ENCODE measurements around the gene TENM3. TPM values are rescaled to one million over a fixed set of nuclear protein-coding genes. Genes with fewer than 3 reads are reported as not detected.
A peak's percentile ranks its signal among the peaks of the same experiment; 100 is the strongest.

TENM3 gene
- total RNA-seq, 1 experiment from 2014 or later: 51.3 TPM

DNA sequence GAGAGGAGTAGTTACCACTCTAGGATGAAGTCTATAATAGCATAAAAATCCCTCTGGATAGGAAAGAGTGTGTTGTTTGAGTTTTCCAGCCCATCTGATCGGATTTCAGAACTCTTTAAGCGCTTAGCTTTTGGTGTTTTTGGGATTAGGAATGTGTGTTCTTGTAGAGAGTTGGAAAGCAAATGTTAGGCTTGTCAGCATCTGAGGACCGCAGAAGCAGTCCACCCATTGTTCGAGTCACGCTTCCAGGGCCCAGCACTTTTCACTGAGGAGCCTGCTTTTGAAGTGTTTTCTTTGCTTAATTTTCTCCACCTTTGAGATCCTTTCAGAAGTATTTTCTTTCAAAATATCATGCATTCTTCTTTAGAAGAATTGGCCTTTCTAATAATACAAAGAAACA lies 306.2 kb downstream of the TENM3 start:
- DNase-seq (ENCODE audit: low read depth): no peak
- in situ Hi-C loops (cut with HindIII; ENCODE audit: low pct_unique_long_range_greater_than_20kb, low sequenced_read_pairs): no loop called here

GRCh38 chr4:182552948-182553347 lies 309.7 kb downstream of the TENM3 start:
- in situ Hi-C loops (cut with HindIII; ENCODE audit: low pct_unique_long_range_greater_than_20kb, low sequenced_read_pairs): no loop called here

DNA sequence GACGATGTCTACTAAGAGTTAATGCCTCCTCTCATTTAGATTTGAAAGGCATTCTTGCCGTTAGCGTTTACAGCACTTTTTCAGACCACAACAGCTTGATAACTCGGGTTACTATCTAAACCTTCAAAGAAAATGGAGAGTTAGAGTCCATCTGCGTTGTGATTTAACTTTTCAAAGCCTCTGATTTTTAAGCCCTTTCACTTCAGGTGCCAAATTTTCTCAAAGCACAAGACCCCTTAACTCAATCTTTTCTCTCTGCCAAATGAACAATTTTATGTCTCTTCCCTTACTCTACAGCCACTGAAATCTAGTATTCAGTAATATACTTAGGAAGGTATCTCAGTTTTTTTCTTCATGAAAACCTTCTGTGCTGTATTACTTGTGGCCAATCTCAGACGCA lies 310.5 kb downstream of the TENM3 start:
- DNase-seq (ENCODE audit: low read depth): no peak
- in situ Hi-C loops (cut with HindIII; ENCODE audit: low pct_unique_long_range_greater_than_20kb, low sequenced_read_pairs): no loop called here

More at GRCh38 chr4:182552948-182553347, 309.7 kb downstream of the TENM3 start:
- DNase-seq (ENCODE audit: low read depth): no peak

DNA sequence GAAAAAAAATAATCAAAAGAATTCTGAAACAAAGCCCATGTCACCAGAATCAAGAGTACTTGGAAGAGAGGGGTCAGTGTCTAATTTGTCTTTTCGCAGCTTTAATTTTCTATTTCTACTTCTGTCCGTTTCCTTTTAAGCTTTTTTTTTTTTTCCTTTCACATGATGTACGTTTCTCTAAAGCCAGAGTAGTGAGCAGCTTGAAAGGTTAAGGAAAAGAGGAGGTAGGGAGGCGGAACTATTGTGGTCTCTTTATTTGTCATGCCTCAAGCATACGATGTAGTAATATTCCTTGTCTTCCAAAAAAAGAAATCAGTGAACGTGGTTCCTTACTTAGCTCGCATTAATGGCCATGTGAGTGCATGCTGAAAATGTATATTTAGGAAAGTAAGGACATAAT lies 311.5 kb downstream of the TENM3 start:
- in situ Hi-C loops (cut with HindIII; ENCODE audit: low pct_unique_long_range_greater_than_20kb, low sequenced_read_pairs): no loop called here
- no peak for DNase-seq (ENCODE audit: low read depth)

DNA sequence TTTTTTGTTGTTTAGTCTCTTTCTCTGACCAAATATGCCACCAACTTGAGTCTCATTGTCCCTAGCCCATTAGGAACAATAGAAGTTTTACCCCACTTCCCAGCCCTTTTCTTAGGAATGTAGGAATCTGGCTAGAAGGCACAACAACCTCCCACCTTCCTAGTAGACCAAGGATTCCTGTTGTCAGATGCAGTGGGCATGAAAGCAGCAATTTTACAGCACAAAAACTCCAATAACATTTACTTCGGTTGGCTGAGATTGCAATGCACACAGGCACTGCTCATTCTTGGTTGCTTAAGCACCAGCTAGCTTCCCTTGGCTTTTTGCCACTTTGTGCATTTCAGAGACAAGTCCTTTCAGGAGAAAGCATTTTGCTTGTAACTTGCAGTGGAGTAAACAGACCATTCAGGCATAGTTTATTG lies 312.8 kb downstream of the TENM3 start:
- in situ Hi-C loops (cut with HindIII; ENCODE audit: low pct_unique_long_range_greater_than_20kb, low sequenced_read_pairs): no loop called here
- DNase-seq (ENCODE audit: low read depth): peak; percentile 68

GRCh38 chr4:182556580-182556979 lies 313.4 kb downstream of the TENM3 start:
- in situ Hi-C loops (cut with HindIII; ENCODE audit: low pct_unique_long_range_greater_than_20kb, low sequenced_read_pairs): no loop called here
- peak; percentile 24 for DNase-seq (ENCODE audit: low read depth)

DNA sequence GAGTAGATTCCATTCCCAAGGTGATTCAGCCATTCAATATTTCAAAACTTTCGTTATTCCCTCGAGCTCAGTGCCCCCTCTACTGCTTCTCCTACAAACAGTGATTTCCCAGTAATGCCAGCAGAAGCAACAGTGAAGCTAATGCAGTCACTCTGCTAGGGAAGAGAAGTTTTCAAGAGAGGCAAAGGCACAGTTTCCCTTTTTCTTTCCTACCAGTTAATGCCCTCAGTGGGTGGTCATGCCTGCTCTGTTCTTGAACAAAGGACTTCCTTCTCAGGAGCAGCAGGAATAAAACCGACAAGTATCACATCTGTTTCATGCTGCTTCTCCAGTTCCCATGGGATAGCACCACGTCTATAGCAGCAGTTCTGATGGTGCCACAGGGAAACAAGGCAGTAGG lies 317.2 kb downstream of the TENM3 start:
- DNase-seq (ENCODE audit: low read depth): peak; percentile 59
- in situ Hi-C loops (cut with HindIII; ENCODE audit: low pct_unique_long_range_greater_than_20kb, low sequenced_read_pairs): no loop called here

- peak; percentile 81 for DNase-seq (ENCODE audit: low read depth)
- in situ Hi-C loops (cut with HindIII; ENCODE audit: low pct_unique_long_range_greater_than_20kb, low sequenced_read_pairs): no loop called here
Observed at GRCh38 chr4:182562350-182562749, 319.1 kb downstream of the TENM3 start.

GRCh38 chr4:182564724-182565369 lies 321.6 kb downstream of the TENM3 start:
- no peak for DNase-seq (ENCODE audit: low read depth)
- in situ Hi-C loops (cut with HindIII; ENCODE audit: low pct_unique_long_range_greater_than_20kb, low sequenced_read_pairs): no loop called here

DNA sequence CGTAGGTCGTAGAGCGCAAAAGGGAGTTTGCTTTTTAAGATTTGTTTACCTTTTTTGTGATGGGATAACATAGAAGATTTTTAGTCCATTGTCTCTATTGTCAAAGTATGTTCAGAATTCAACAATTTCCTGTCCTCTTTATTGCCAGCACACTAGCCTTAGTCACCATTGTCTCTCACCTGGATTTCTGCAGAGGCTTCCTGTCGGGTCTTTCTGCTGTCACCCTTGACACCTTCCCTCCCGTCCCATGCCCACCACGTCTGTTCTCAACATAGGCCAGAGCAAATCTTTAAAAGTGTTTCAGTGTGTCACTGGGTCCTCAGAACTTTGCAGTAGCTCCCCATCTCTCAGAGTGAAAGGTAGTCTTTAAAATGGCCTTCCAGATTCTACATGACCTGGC lies 323.9 kb downstream of the TENM3 start:
- in situ Hi-C loops (cut with HindIII; ENCODE audit: low pct_unique_long_range_greater_than_20kb, low sequenced_read_pairs): no loop called here
- no peak for DNase-seq (ENCODE audit: low read depth)

- DNase-seq (ENCODE audit: low read depth): peak; percentile 53
- in situ Hi-C loops (cut with HindIII; ENCODE audit: low pct_unique_long_range_greater_than_20kb, low sequenced_read_pairs): no loop called here
Observed at GRCh38 chr4:182569561-182569960, 326.4 kb downstream of the TENM3 start.

DNA sequence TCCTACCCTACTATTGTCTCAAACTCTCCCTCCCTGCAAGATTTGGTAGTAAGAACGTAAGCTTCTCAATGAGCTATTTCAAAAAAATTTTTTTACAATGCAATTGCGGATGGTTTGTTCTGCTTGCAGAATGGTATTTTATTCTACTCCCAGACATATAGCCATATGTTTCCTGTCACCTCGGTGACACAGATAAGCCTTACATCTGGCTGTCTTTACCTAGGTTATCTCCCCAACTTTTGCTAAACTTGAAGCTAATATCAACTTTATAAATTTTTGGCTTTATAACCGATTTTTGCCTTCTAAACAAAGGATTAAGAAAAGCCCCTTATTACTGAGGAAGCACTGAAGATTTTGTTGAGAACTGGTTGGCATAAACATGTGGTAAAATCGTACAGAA lies 331.5 kb downstream of the TENM3 start:
- in situ Hi-C loops (cut with HindIII; ENCODE audit: low pct_unique_long_range_greater_than_20kb, low sequenced_read_pairs): no loop called here
- no peak for DNase-seq (ENCODE audit: low read depth)

DNA sequence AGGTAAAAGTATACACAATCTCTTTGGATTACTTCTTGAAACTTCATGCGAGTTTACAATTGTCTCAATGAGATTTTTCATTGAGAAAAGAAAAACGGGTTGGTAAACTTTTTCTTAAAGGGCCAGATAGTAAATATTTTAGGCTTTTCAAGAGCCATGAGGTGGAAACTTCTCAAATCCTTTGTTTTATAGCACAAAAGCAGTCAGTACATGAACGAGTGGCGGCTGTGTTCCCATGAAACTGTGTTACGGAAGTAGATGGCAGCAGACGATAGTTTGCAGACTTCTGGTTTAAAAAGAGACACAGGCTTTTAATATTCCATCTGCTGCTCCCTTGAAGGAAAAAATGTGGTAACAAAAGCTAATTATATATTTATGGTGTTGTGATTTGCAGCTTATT lies 332.0 kb downstream of the TENM3 start:
- in situ Hi-C loops (cut with HindIII; ENCODE audit: low pct_unique_long_range_greater_than_20kb, low sequenced_read_pairs): no loop called here
- no peak for DNase-seq (ENCODE audit: low read depth)

GRCh38 chr4:182576601-182577289 lies 333.5 kb downstream of the TENM3 start:
- in situ Hi-C loops (cut with HindIII; ENCODE audit: low pct_unique_long_range_greater_than_20kb, low sequenced_read_pairs): no loop called here
- DNase-seq (ENCODE audit: low read depth): no peak

- no peak for DNase-seq (ENCODE audit: low read depth)
- in situ Hi-C loops (cut with HindIII; ENCODE audit: low pct_unique_long_range_greater_than_20kb, low sequenced_read_pairs): no loop called here
Observed at GRCh38 chr4:182577411-182577810, 334.2 kb downstream of the TENM3 start.

GRCh38 chr4:182578402-182578801 lies 335.2 kb downstream of the TENM3 start:
- in situ Hi-C loops (cut with HindIII; ENCODE audit: low pct_unique_long_range_greater_than_20kb, low sequenced_read_pairs): no loop called here
- DNase-seq (ENCODE audit: low read depth): peak; percentile 82

DNA sequence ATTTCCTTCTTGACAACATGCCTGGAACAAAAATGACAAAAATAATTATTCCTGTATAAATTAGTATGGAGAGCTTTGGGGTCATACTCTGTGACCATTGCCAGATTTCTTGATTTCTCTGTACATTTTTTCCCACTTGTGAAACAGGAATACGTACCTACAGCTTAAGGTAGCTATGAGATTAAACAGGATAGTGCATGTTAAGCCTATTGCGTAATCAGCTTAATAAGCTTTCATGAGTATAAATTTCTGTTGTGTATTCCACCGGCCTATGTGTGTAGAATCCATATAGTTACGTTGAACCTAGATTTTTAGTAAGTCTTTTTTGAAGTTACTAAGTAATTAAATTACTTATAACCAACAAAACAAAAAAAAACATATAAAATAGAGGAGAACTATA lies 339.0 kb downstream of the TENM3 start:
- in situ Hi-C loops (cut with HindIII; ENCODE audit: low pct_unique_long_range_greater_than_20kb, low sequenced_read_pairs): no loop called here
- DNase-seq (ENCODE audit: low read depth): no peak

- in situ Hi-C loops (cut with HindIII; ENCODE audit: low pct_unique_long_range_greater_than_20kb, low sequenced_read_pairs): no loop called here
Observed at GRCh38 chr4:182583703-182584415, 340.7 kb downstream of the TENM3 start.

GRCh38 chr4:182585321-182585720 lies 342.1 kb downstream of the TENM3 start:
- in situ Hi-C loops (cut with HindIII; ENCODE audit: low pct_unique_long_range_greater_than_20kb, low sequenced_read_pairs): no loop called here
- DNase-seq (ENCODE audit: low read depth): no peak

More at GRCh38 chr4:182583703-182584415, 340.7 kb downstream of the TENM3 start:
- DNase-seq (ENCODE audit: low read depth): no peak

All from Caki2 (cell line).